K562 (cell line): ENCODE data around the gene EIF1. TPM values are rescaled to one million over a fixed set of nuclear protein-coding genes. Genes with fewer than 3 reads are reported as not detected.

Experiments
- ATAC-seq: fragments of 200-7000 bp; cut with Tn5 transposase; 3 replicates; pipeline ENCODE4 v1.9.1; 2020; ENCODE audit warnings: moderate library complexity
- BruUV-seq: library from RNA; stranded (reverse); fragments of 400-500 nt; replicated peaks from 2 replicates; lab custom pipeline; 2021; lab: Mats Ljungman, UMichigan
- CTCF ChIA-PET: fragments of 300-600 bp; formaldehyde crosslinking; extraction: SDS; loops from one replicate; lab custom pipeline; 2021; ENCODE audit warnings: low intra/inter-chr PET ratio; lab: Yijun Ruan, JAX
- POLR2A ChIA-PET: fragments of 300-600, 350-650 bp; sonication (Branson Sonifier 250); formaldehyde crosslinking; extraction: SDS; loops from one replicate; lab custom pipeline; 2021; ENCODE audit warnings: antibody characterized with exemption, inconsistent platforms; lab: Yijun Ruan, JAX
- DNase-seq, 4 experiments: peaks; one replicate each; pipeline versions ENCODE4 v3.0.0 to v3.0.0-alpha.2; 2011 to 2018; ENCODE audit warnings: low spot score in 3 of 4, mixed read lengths in 3 of 4; ENCODE audit errors: extremely low read depth in 1 of 4
- FAIRE-seq: peaks from 2 replicates; lab custom pipeline; 2011; peaks lifted over from hg19 to GRCh38; lab: Jason Lieb, UNC
- H2AFZ ChIP-seq: 2 replicates; pipeline ENCODE4 v1.6.0; 2011; ENCODE audit warnings: low read depth, low read length, control low read depth, inconsistent platforms
- H3K27ac ChIP-seq: fragments of 200-600 bp; 3 replicates; pipeline ENCODE4 v1.8.0; 2011; ENCODE audit warnings: low read depth, mild to moderate bottlenecking, control low read depth, inconsistent platforms, low read length, moderate library complexity, mixed read lengths; ENCODE audit errors: extremely low read depth
- H3K27me3 ChIP-seq, 2 experiments: fragments of 300-600 bp in 1 of 2; 2 replicates in 1 of 2; 3 replicates in 1 of 2; pipeline versions ENCODE4 v1.6.0 to v1.8.0; 2011; ENCODE audit warnings: inconsistent platforms in 2 of 2, low read length in 2 of 2, mild to moderate bottlenecking in 1 of 2, mixed read lengths in 1 of 2, moderate library complexity in 1 of 2; ENCODE audit not compliant: control insufficient read depth in 2 of 2, insufficient read depth in 2 of 2
- H3K36me3 ChIP-seq: fragments of 300-600 bp; 3 replicates; pipeline ENCODE4 v1.8.0; 2011; ENCODE audit warnings: mild to moderate bottlenecking, low read length, inconsistent platforms; ENCODE audit not compliant: control insufficient read depth, insufficient read depth
- H3K4me1 ChIP-seq, 2 experiments: fragments of 200-600 bp in 1 of 2; replicated peaks in 1 of 2; 2 replicates in 1 of 2; 3 replicates in 1 of 2; pipeline versions ENCODE4 v1.5.1 to v1.8.0; 2011; ENCODE audit warnings: inconsistent platforms in 2 of 2, low read length in 2 of 2, mild to moderate bottlenecking in 1 of 2, mixed read lengths in 1 of 2, moderate library complexity in 1 of 2; ENCODE audit not compliant: control insufficient read depth in 2 of 2, insufficient read depth in 2 of 2
- H3K4me2 ChIP-seq: 2 replicates; pipeline ENCODE4 v1.6.1; 2011; ENCODE audit warnings: low read length, control low read depth, inconsistent platforms, mixed read lengths; ENCODE audit not compliant: insufficient read depth
- H3K4me3 ChIP-seq: fragments of 200-600 bp; sonication (generic), shearing (Covaris generic); 2 replicates; pipeline ENCODE4 v1.5.1; 2016; ENCODE audit warnings: control low read depth, inconsistent platforms
- H3K79me2 ChIP-seq: fragments of 200-600 bp; 3 replicates; pipeline ENCODE4 v1.8.0; 2011; ENCODE audit warnings: low read length, inconsistent platforms; ENCODE audit not compliant: control insufficient read depth, insufficient read depth
- H3K9ac ChIP-seq, 2 experiments: 2 replicates each; pipeline versions ENCODE4 v1.6.0 to v1.6.1; 2011; ENCODE audit warnings: low read depth in 2 of 2, low read length in 2 of 2, control low read depth in 1 of 2, inconsistent platforms in 1 of 2, mild to moderate bottlenecking in 1 of 2, mixed read lengths in 1 of 2; ENCODE audit not compliant: insufficient read depth in 1 of 2
- H3K9me1 ChIP-seq: one replicate; pipeline ENCODE4 v1.6.0; 2011; ENCODE audit warnings: inconsistent platforms, mild to moderate bottlenecking, low read length, moderate library complexity; ENCODE audit not compliant: control insufficient read depth, insufficient read depth
- H3K9me3 ChIP-seq: replicated peaks from 2 replicates; pipeline ENCODE4 v1.5.1; 2011; ENCODE audit warnings: low read depth, low read length, inconsistent platforms; ENCODE audit not compliant: control insufficient read depth, insufficient read depth
- H4K20me1 ChIP-seq: replicated peaks from 2 replicates; pipeline ENCODE4 v1.6.1; 2011; ENCODE audit warnings: low read length, inconsistent platforms, mixed read lengths; ENCODE audit not compliant: control insufficient read depth, insufficient read depth
- ATF3 ChIP-seq, 2 experiments: fragments of 450-650 bp in 1 of 2; sonication (generic) in 1 of 2; formaldehyde crosslinking in 1 of 2; IDR thresholded peaks in 1 of 2; conservative IDR thresholded peaks in 1 of 2; 2 replicates each; pipeline versions ENCODE4 v1.6.1 to v1.8.1; 2016 to 2023; ENCODE audit warnings: mild to moderate bottlenecking in 2 of 2, moderate library complexity in 2 of 2, inconsistent platforms in 1 of 2, missing genetic modification reagents in 1 of 2
- ZBTB33 ChIP-seq: sonication (generic); formaldehyde crosslinking; IDR thresholded peaks from 2 replicates; pipeline ENCODE4 v1.8.1; 2023; ENCODE audit warnings: mild to moderate bottlenecking, missing genetic modification reagents
- WGBS: fragments of 100-300 bp; shearing (Covaris generic); methylation state at CpG from one replicate; pipeline ENCODE4 v1.1.6; 2016; ENCODE audit warnings: low coverage, mixed read lengths; ENCODE audit not compliant: insufficient coverage; ENCODE audit errors: missing lambda C conversion rate; 5-methylcytosine and 5-hydroxymethylcytosine counted together
- in situ Hi-C: fragments of 300-500 bp; cut with MboI; formaldehyde crosslinking; loops from 4 replicates; pipeline ENCODE4 v1.15.0; 2018; ENCODE audit warnings: inconsistent platforms, mixed read lengths
- intact Hi-C: fragments of 100-400 bp; cut with micrococcal nuclease; formaldehyde crosslinking; loops from 2 replicates; pipeline ENCODE4 v1.14.2; 2022
- polyA plus RNA-seq, 8 experiments: library from polyadenylated mRNA; depleted of rRNA in 4 of 8; stranded (reverse) in 5 of 8; unstranded in 3 of 8; fragments of >200 nt; fragmentation: Nextera tagmentation in 2 of 8; fragmentation: Illumina TruSeq in 1 of 8; extraction: Ambion mirVana in 2 of 8; extraction: Trizol in 1 of 8; gene quantifications; 2 replicates each; pipeline versions ENCODE4 v1.2.1 to v1.2.3, GENCODE V29; 2011 to 2014; ENCODE audit warnings: inconsistent platforms in 1 of 8, missing spikeins in 1 of 8
- total RNA-seq, 7 experiments: library from RNA; depleted of rRNA in 6 of 7; stranded (reverse); fragments of >200 nt in 6 of 7; fragmentation: Illumina TruSeq in 2 of 7; extraction: Trizol in 2 of 7; gene quantifications; 2 replicates each; pipeline versions ENCODE4 v1.2.1 to v1.2.3, GENCODE V29; 2011 to 2021; ENCODE audit warnings: low replicate concordance in 1 of 7

EIF1 gene
- total and polyA plus RNA-seq, 9 of the 15 experiments (the other 6 are each of a cell fraction or from before 2014, with no cell fraction given) = 67.0 to 1,204 (median 320) TPM

- no peaks in the 10 kb centered on the region for H3K9me1 ChIP-seq
- no peak overlapping the region for H3K27ac ChIP-seq
- DNase-seq (no peak), ATAC-seq (no peak), FAIRE-seq (no peak)
- H3K4me3 ChIP-seq = no peak overlapping the region
- no peaks in the 10 kb centered on the region for H4K20me1 ChIP-seq
- no TSS peak for BruUV-seq
- in situ Hi-C loops = no loop called here
- no peaks in the 10 kb centered on the region for H3K27me3 ChIP-seq
- ChIA-PET POLR2A (interaction anchor here (1.1 to 9.1 kb wide), 2 partner anchors 8 to 9 kb away, joined by 3 to 406 read pairs; partner anchors contain the start of gene EIF1), CTCF (no interaction called here)
- no peaks in the 10 kb centered on the region for H3K36me3 ChIP-seq
- 84% methylated on average over 4 of the region's 5 CpGs for WGBS
- H3K4me1 ChIP-seq = peaks cover 24 to 25% of the 10 kb centered on the region in 2 experiments
- no peak overlapping the region for H3K4me2 ChIP-seq
- no peaks in the 10 kb centered on the region for H3K79me2 ChIP-seq
- intact Hi-C loops = no loop called here
- H3K9me3 ChIP-seq = 0 out of 2 replicates have a peak, but pooled peaks cover 2% of the 10 kb centered on the region
- H2AFZ ChIP-seq = no peak overlapping the region
- H3K9ac ChIP-seq = peak overlapping the region in 1 of 2 experiments; percentile 61; a peak in 2 of 4 replicates
- TF ChIP-seq ZBTB33 (CRISPR knock-in tag) (peak; percentile 68; the same call in 1 of the 2 replicates), ATF3 (IDR thresholded peaks at IDR 0.05) (no peak), ATF3 (CRISPR knock-in tag; conservative IDR thresholded peaks at IDR 0.05) (no peak)
Measured at GRCh38 chr17:41682631-41683030, 6.1 kb upstream of the EIF1 start.
